Measurements from ENCODE around the gene STAT1. TPM values are rescaled to one million over a fixed set of nuclear protein-coding genes. Genes with fewer than 3 reads are reported as not detected.

Gene STAT1
- total RNA-seq, 1 experiment from 2014 or later, result 76.5 TPM

GRCh38 chr2:191051825-191052778, 38.1 kb upstream of the STAT1 start:
- TF ChIP-seq CTCF (conservative IDR thresholded peaks at IDR 0.05; ENCODE audit: low read depth, low read length) (peak; percentile 74), EZH2 (IDR thresholded peaks at IDR 0.05; ENCODE audit: borderline replicate concordance, low read depth, low read length, poor library complexity, severe bottlenecking) (no peak)
- no peak overlapping the region for H3K4me3 ChIP-seq (ENCODE audit: low read depth, low read length, poor library complexity, severe bottlenecking)
- H3K9me3 ChIP-seq (ENCODE audit: low read depth, low read length, poor library complexity, severe bottlenecking), result no peaks in the 10 kb centered on the region
- BruUV-seq (replicated peaks), result no TSS peak
- peak; percentile 71 for DNase-seq (ENCODE audit: low spot score)
- no peaks in the 10 kb centered on the region for H3K36me3 ChIP-seq (ENCODE audit: insufficient read depth, low read length, poor library complexity, severe bottlenecking)
- intact Hi-C loops (cut with micrococcal nuclease; ENCODE audit: unreplicated experiment), result loop anchor here (1.0 to 5.0 kb wide), 2 partner anchors 103 to 470 kb away; no protein-coding TSS in a partner anchor
- H3K27ac ChIP-seq (ENCODE audit: low read depth, low read length, poor library complexity, severe bottlenecking), result no peak overlapping the region
- CTCF ChIA-PET, result interaction anchor here (0.7 to 3.7 kb wide), 6 partner anchors 10 to 503 kb away, joined by 3 to 45 read pairs (median 7); no protein-coding TSS in a partner anchor
- peaks cover 14% of the 10 kb centered on the region for H3K4me1 ChIP-seq (ENCODE audit: insufficient read depth, low read length, poor library complexity, severe bottlenecking)
- POLR2A ChIA-PET (ENCODE audit: low non-redundant PET), result no interaction called here
- H3K27me3 ChIP-seq (replicated peaks; ENCODE audit: insufficient read depth, low read depth, low read length, poor library complexity), result no peaks in the 10 kb centered on the region

- Histone ChIP-seq H3K4me1 (ENCODE audit: insufficient read depth, low read length, poor library complexity, severe bottlenecking) (peaks cover 14% of the 10 kb centered on the region), H3K36me3 (ENCODE audit: insufficient read depth, low read length, poor library complexity, severe bottlenecking) (no peaks in the 10 kb centered on the region), H3K9me3 (ENCODE audit: low read depth, low read length, poor library complexity, severe bottlenecking) (no peaks in the 10 kb centered on the region), H3K4me3 (ENCODE audit: low read depth, low read length, poor library complexity, severe bottlenecking) (no peak overlapping the region), H3K27ac (ENCODE audit: low read depth, low read length, poor library complexity, severe bottlenecking) (no peak overlapping the region), H3K27me3 (replicated peaks; ENCODE audit: insufficient read depth, low read depth, low read length, poor library complexity) (no peaks in the 10 kb centered on the region)
- ChIA-PET POLR2A (ENCODE audit: low non-redundant PET) (no interaction called here), CTCF (interaction anchor here (3.7 kb wide), 1 partner anchor 104 kb away, joined by 45 read pairs; no protein-coding TSS in a partner anchor)
- intact Hi-C loops (cut with micrococcal nuclease; ENCODE audit: unreplicated experiment), result loop anchor here (5.0 kb wide), 1 partner anchor 471 kb away; no protein-coding TSS in a partner anchor
- no TSS peak for BruUV-seq (replicated peaks)
- DNase-seq (ENCODE audit: low spot score), result no peak
- no peak for TF ChIP-seq CTCF (conservative IDR thresholded peaks at IDR 0.05; ENCODE audit: low read depth, low read length)
- no peak for TF ChIP-seq EZH2 (IDR thresholded peaks at IDR 0.05; ENCODE audit: borderline replicate concordance, low read depth, low read length, poor library complexity, severe bottlenecking)
Measured at GRCh38 chr2:191051177-191051576, 37.2 kb upstream of the STAT1 start.

- TF ChIP-seq EZH2 (IDR thresholded peaks at IDR 0.05; ENCODE audit: borderline replicate concordance, low read depth, low read length, poor library complexity, severe bottlenecking), result no peak
- no peak for TF ChIP-seq CTCF (conservative IDR thresholded peaks at IDR 0.05; ENCODE audit: low read depth, low read length)
- Histone ChIP-seq H3K4me3 (ENCODE audit: low read depth, low read length, poor library complexity, severe bottlenecking) (no peak overlapping the region), H3K4me1 (ENCODE audit: insufficient read depth, low read length, poor library complexity, severe bottlenecking) (peaks cover 14% of the 10 kb centered on the region), H3K27ac (ENCODE audit: low read depth, low read length, poor library complexity, severe bottlenecking) (no peak overlapping the region), H3K9me3 (ENCODE audit: low read depth, low read length, poor library complexity, severe bottlenecking) (no peaks in the 10 kb centered on the region), H3K27me3 (replicated peaks; ENCODE audit: insufficient read depth, low read depth, low read length, poor library complexity) (no peaks in the 10 kb centered on the region), H3K36me3 (ENCODE audit: insufficient read depth, low read length, poor library complexity, severe bottlenecking) (no peaks in the 10 kb centered on the region)
- BruUV-seq (replicated peaks), result no TSS peak
- POLR2A ChIA-PET (ENCODE audit: low non-redundant PET), result no interaction called here
- CTCF ChIA-PET, result interaction anchor here (3.7 kb wide), 1 partner anchor 105 kb away, joined by 45 read pairs; no protein-coding TSS in a partner anchor
- DNase-seq (ENCODE audit: low spot score), result no peak
- intact Hi-C loops (cut with micrococcal nuclease; ENCODE audit: unreplicated experiment), result loop anchor here (5.0 kb wide), 1 partner anchor 472 kb away; no protein-coding TSS in a partner anchor
Measured at GRCh38 chr2:191050640-191050987, 36.6 kb upstream of the STAT1 start.
